Stimulated activated naive CD4-positive, alpha-beta T cell (primary cell): ENCODE results near the gene KCNG4.

Source experiments
- DNase-seq, 6 experiments: peaks; one replicate each; lab custom pipeline; 2025; lab: John Stamatoyannopoulos, UW

Gene KCNG4

GRCh38 chr16:84239909-84240308 lies at the start of gene KCNG4:
KCNG4 (minus strand) TSS chr16:84240012; CDS start chr16:84237485, 2,527 bp downstream.
- no peak for DNase-seq

DNA sequence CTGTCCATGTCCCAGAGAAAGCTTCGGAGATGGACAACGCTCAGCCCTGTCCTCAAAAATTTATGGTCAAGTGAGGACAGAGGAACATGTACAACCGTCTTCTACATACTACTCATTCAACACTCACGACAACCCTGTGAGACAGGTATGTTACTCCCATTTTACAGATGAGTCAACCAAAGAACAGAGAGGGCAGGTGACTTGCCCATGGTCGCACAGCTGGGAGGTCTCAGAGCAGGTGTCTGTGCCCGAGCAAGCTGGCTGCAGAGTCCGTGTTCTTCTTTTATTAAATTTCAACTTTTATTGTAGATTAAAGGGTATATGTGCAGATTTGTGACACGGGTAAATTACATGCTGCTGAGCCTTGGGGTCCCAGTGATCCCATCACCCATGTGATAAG lies 49.1 kb upstream of the KCNG4 start:
- DNase-seq = no peak

- DNase-seq = no peak
These were observed 46.9 kb upstream of the KCNG4 start for GRCh38 chr16:84286578-84287240.

DNA sequence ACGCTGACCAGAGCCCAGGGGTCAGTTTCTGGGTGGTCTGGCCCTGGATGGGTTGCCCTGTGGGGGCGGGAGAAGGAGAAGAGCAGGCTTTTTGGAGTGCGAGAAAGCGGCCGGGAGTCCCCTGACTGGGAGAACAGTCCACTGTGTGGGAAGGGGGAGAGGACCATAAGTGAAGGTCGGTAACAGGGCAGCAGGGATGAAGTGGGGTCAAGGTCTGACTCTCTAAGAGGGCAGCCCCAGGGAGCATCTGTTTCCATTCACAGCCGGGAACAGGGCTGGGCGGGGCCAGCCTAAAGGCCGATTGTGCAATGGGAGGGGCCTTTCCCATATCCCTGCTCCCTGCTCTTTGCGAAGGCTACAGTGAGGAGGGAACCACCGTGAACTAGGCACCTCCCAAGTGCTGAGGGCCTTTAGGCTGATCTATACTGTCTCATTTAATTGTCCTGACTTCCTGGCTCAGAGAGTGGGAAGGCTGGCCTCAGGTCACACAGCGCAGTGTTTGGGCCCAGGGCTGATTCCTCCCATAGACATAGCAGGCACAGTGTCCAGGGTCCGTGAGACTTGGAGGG lies 44.4 kb upstream of the KCNG4 start:
- DNase-seq = no peak

DNA sequence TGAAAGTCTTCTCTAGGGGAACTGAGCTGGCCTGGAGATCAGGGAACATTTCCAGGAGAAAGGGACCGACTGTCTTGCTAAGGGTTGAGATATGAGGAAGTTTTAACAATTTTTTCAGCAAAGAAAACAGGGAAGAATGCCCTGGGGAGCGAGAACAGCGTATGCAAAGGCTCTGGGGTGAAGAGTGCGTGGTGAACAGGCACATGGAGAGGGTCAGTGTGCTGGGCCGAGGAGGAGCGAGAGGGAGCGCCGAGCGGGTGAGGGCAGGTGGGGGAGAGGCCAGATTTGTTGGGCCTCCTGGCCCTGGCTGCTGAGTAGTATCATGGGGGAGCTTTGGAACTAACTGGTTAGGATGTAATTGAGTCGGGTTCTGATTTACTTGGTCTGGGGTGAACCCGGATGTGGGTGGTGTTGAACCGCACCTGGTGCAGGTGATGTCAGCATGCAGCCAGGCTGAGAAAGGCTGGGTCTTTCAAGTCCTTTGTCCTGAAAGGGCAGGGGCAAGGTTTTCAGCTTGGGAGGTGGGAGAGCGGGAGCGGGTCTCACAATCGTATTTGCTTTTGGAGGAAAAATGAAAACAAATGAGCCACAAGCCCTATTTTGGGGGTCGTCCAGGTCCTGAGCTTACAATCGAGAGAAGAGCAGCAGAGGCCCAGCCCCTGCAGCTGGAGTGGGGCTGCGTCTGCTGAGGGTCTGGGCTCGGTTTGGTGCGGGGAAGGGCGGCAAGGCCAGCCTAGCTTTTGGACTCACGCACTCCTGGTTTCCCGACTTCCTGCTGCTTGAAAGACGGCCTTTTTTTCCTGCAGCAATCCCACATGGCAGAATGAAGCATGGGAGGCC lies 43.7 kb upstream of the KCNG4 start:
- DNase-seq = no peak

- no peak for DNase-seq
These were observed 42.7 kb upstream of the KCNG4 start for GRCh38 chr16:84282533-84282932.

- DNase-seq = no peak
These were observed 41.3 kb upstream of the KCNG4 start for GRCh38 chr16:84281074-84281473.

- no peak for DNase-seq
These were observed 40.1 kb upstream of the KCNG4 start for GRCh38 chr16:84279881-84280280.

DNA sequence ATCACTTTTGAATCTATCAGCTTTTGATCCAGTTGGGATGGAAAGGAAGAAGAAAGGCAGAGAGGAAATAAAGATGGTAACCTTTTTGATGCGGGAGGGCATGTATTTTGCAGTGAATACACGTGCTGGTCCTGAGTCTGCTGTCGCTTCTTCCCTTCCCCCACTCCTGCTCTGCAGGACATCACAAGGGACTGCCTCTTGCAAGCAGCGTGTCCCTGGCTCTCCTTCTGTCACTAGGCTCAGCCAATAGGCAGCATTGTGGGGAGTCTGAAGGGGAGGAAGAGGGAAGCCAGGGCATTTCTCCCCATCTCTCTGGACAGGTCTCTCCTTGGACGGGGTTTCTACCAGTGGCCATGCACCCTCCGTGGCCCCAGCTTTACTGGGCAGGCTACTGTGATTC lies 39.2 kb upstream of the KCNG4 start:
- no peak for DNase-seq

GRCh38 chr16:84278333-84278732 lies 38.5 kb upstream of the KCNG4 start:
- DNase-seq = no peak

DNA sequence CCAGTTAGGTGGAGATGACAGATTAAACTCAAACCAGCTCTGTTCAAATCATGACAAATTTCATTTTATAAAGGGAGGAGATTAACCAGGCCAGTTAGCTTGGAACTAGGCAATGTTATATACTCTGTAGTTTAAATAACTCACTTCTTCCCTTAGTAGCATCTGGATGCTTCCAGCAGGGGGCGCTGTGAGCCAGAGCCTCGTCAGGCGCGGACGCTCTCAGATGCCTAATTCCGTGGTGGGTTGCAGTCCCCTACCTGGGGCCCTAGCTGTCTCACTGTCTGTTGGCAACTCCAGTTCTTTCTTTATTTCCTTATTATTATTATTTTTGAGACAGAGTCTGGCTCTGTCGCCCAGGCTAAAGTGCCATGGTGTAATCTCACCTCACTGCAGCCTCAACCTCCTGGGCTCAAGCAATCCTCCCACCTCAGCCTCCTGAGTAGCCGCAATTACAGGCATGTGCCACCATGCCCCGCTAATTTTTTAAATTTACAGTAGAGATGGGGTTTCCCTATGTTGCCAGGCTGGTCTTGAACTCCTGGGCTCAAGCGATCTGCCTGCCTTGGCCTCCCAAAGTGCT lies 37.5 kb upstream of the KCNG4 start:
- DNase-seq = peak; percentile 4 to 71 (median 54)

DNA sequence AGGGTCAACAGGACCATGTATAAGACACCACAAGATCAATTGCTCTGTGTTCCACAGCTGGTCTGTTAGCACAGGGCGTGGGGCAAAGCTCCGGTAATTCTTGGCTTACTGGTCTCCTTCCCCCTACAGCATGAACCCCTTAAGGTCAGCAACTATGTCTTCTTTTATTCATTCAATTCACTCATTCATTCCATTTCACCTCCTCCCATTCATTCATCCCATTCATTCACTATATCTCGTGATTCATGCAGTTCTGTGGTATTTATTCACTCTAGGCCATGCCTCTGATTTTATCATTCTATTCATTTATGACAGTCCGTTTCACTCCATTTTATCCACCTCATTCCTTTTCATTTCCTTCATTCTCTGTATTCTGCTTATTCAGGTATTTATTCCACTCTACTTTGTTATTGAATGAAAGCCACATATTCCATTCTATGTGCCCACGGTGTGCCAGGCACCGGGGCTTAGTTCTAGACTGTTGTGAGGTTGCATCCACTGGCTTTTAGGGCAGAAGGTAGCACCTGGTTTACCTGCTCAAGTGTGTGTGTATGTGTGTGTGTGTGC lies 35.9 kb upstream of the KCNG4 start:
- DNase-seq = no peak

- no peak for DNase-seq
These were observed 34.7 kb upstream of the KCNG4 start for GRCh38 chr16:84274515-84274914.

- no peak for DNase-seq
These were observed 33.0 kb upstream of the KCNG4 start for GRCh38 chr16:84272740-84273320.

- DNase-seq = no peak
These were observed 32.1 kb upstream of the KCNG4 start for GRCh38 chr16:84271866-84272265.

GRCh38 chr16:84271037-84271436 lies 31.2 kb upstream of the KCNG4 start:
- no peak for DNase-seq

GRCh38 chr16:84270531-84270930 lies 30.7 kb upstream of the KCNG4 start:
- DNase-seq = no peak

GRCh38 chr16:84270071-84270470 lies 30.3 kb upstream of the KCNG4 start:
- no peak for DNase-seq

- DNase-seq = no peak
These were observed 28.7 kb upstream of the KCNG4 start for GRCh38 chr16:84268291-84269040.

- DNase-seq = no peak
These were observed 27.6 kb upstream of the KCNG4 start for GRCh38 chr16:84267380-84267779.

DNA sequence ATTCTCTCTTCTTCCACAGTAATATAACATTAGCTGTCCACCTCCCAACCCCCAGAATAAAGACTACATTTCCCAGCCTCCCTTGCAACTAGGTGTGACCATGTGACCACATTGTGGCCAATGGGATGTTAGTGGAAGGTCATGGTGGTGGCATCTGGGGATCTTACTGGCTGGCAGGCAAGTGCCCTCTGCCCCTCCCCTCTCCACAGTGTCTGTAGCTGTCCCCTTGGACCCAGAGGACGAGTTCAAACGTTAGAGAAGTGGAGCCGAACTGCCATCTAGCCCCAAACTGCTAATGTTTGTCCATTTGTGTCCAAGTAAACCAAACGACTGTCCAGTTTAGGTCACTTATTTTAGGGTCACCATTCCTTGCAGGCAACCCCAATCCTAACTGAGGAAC lies 26.6 kb upstream of the KCNG4 start:
- peak in 1 of 6 experiments; percentile 7 for DNase-seq
